ENCODE results near the gene ZMIZ2.
"Not testable (repeated sequence)": the region's sequence is repeated elsewhere in the genome, so short reads cannot be mapped to it uniquely, and the experiment has no call there.

The ZMIZ2 gene, protein sequence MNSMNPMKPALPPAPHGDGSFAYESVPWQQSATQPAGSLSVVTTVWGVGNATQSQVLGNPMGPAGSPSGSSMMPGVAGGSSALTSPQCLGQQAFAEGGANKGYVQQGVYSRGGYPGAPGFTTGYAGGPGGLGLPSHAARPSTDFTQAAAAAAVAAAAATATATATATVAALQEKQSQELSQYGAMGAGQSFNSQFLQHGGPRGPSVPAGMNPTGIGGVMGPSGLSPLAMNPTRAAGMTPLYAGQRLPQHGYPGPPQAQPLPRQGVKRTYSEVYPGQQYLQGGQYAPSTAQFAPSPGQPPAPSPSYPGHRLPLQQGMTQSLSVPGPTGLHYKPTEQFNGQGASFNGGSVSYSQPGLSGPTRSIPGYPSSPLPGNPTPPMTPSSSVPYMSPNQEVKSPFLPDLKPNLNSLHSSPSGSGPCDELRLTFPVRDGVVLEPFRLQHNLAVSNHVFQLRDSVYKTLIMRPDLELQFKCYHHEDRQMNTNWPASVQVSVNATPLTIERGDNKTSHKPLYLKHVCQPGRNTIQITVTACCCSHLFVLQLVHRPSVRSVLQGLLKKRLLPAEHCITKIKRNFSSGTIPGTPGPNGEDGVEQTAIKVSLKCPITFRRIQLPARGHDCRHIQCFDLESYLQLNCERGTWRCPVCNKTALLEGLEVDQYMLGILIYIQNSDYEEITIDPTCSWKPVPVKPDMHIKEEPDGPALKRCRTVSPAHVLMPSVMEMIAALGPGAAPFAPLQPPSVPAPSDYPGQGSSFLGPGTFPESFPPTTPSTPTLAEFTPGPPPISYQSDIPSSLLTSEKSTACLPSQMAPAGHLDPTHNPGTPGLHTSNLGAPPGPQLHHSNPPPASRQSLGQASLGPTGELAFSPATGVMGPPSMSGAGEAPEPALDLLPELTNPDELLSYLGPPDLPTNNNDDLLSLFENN

GRCh38 chr7:44748045-44748947, at the start of gene ZMIZ2:
Gene ZMIZ2 (plus strand): TSS chr7:44748847. CDS start chr7:44756250, 7,403 bp downstream.
- peak; percentile 90 to 92 for DNase-seq (ENCODE audit: low read depth in 2 of 2)

GRCh38 chr7:44699598-44699997, 49.0 kb upstream of the ZMIZ2 start:
- DNase-seq (ENCODE audit: low read depth in 2 of 2): not testable (repeated sequence)

GRCh38 chr7:44700322-44700721, 48.3 kb upstream of the ZMIZ2 start:
- DNase-seq (ENCODE audit: low read depth in 2 of 2): no peak

DNA sequence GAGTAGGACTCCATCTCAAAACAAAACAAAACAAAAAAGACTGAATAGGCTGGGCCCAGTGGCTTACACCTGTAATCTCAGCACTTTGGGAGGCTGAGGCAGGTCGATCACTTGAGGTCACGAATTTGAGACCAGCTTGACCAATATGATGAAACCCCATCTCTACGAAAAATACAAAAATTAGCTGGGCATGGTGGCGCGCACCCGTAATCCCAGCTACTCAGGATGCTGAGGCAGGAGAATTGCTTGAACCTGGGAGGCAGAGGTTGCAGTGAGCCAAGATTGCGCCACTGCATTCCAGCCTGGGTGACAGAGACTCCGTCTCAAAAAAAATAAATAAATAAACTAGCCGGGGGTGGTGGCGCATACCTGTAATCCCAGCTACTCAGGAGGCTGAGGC, 45.3 kb upstream of the ZMIZ2 start:
- not testable (repeated sequence) for DNase-seq (ENCODE audit: low read depth in 2 of 2)

- DNase-seq (ENCODE audit: low read depth in 2 of 2): no peak
These were observed 44.7 kb upstream of the ZMIZ2 start for GRCh38 chr7:44703921-44704320.

DNA sequence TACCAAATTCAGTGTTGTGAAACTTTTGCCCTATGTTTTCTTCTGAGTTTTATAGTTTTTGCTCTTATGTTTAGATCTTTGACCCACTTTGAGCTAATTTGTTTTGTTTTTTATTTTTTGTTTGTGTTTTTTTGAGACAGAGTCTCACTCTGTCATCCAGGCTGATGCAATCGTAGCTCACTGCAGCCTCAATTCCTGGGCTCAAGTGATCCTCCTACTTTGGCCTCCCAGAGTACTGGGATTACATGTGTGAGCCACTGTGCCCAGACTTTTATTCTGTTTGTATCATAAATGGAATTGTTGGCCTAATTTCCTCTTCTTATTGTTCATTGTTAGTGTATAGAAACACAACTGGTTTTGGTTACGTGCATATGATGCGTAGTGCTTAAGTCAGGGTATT, 43.2 kb upstream of the ZMIZ2 start:
- DNase-seq (ENCODE audit: low read depth in 2 of 2): no peak

GRCh38 chr7:44706788-44707557, 41.7 kb upstream of the ZMIZ2 start:
- no peak for DNase-seq (ENCODE audit: low read depth in 2 of 2)

GRCh38 chr7:44707558-44708230, 41.0 kb upstream of the ZMIZ2 start:
- no peak for DNase-seq (ENCODE audit: low read depth in 2 of 2)

DNA sequence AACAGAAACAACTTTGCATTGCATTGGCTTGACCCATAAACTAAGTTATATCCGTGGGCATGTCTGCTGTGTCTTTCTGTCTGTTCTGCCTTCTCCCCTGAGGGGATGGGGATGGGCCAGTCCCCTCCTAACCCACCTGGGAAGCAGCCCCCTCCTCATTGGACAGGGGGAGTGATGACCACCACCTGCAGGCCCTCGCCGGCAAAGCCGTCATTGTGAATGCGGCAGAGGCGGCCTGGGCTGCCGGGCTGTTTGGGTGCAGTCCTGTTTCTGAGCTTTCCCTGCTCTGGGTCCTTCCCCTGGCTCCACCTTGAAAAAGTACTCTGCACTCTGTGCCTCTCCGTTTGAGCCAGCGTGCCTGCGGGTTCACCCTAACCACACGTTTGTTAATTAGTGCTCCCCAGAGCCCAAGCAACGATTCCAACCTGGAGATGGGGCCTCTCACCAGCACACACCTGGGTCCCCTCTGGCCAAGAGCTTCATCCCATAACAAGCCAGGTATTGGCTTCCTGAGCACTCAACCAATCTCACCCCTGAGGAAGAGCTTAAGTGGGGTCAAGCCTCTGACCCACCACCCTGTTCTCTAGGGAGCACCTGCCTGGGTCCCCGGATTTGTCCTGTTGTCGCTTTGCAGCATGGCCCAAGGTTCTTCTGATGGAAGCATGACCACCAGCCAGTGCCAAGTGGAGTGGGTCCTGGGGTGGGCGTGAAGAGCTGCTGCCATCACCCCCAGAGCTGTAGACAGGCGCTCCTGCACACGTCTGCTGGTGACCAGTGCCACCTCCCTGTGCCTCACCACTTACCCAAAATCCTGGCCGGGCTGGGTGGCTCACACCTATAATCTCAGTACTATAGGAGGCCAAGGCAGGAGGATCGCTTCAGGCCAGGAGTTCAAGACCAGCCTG, 39.4 kb upstream of the ZMIZ2 start:
- DNase-seq (ENCODE audit: low read depth in 2 of 2): no peak

DNA sequence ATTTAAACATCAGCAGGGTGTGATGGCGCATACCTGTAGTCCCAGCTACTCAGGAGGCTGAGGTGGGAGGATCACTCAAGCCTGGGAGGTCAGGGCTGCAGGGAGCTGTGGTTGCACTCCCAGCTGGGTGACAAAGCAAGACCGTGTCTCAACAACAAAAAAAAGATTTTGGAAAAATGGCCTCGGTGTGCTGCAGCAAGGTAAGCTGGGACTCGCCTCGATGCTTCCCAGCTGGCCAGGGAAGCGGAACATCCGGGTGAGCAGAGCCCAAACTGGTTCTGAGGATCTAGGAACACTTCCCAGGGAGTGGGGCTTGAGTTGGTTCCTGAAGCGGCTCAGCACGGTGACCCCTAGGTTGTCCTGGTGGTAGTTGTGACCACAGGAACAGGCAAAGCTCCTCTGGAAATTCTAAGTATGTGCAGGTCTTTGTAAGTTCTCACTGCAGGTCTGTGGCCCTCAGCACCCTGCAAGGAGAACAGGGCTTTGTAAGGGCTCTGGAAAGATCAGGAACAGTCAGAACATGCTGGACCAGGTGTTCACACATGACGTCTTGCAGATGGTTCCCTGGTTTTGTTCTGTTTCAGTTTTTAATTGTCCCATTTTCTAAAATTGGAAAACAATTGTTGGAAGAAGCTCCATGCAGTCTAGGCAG, 38.6 kb upstream of the ZMIZ2 start:
- DNase-seq (ENCODE audit: low read depth in 2 of 2): no peak

GRCh38 chr7:44711528-44711927, 37.1 kb upstream of the ZMIZ2 start:
- DNase-seq (ENCODE audit: low read depth in 2 of 2): no peak

GRCh38 chr7:44712012-44712411, 36.6 kb upstream of the ZMIZ2 start:
- no peak for DNase-seq (ENCODE audit: low read depth in 2 of 2)

DNA sequence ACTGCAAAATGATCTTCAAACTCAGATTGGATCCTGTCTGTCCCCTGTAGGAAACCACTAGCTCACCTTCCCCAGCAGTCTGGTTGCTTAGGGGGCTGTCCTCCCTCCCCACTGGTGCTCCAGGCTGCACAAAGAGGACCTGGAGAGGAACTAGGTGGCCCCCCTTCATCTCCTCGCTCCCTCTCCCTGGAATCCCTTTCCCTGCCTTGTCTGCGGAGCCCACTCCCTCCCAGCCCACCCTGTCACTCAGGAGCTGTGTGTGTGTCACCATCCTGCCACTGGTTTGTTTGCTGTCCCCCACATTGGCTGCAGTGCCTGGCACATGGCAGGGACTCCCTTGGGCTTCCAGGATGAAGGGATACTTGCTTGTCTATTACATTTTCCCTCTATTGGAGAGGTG, 35.5 kb upstream of the ZMIZ2 start:
- DNase-seq (ENCODE audit: low read depth in 2 of 2): no peak

- DNase-seq (ENCODE audit: low read depth in 2 of 2): no peak
These were observed 34.8 kb upstream of the ZMIZ2 start for GRCh38 chr7:44713680-44714335.

- no peak for DNase-seq (ENCODE audit: low read depth in 2 of 2)
These were observed 32.4 kb upstream of the ZMIZ2 start for GRCh38 chr7:44716205-44716604.

DNA sequence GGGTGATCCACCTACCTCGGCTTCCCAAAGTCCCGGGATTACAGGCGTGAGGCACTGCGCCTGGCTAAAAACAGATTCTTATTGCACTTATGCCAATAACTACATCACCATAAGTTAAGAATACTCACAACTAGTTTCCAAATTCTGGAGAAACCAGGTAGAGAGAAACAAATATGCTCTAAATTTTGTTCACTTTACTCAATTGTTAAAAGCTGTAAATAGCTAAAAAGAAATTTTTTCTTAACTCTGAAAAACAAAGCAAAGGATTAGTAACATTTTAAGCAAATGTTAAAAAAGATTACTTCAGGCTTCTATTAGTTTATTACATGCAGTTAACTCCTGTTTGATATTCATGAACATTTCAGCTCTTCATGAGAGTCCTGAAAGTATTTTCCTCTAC, 28.3 kb upstream of the ZMIZ2 start:
- no peak for DNase-seq (ENCODE audit: low read depth in 2 of 2)

DNA sequence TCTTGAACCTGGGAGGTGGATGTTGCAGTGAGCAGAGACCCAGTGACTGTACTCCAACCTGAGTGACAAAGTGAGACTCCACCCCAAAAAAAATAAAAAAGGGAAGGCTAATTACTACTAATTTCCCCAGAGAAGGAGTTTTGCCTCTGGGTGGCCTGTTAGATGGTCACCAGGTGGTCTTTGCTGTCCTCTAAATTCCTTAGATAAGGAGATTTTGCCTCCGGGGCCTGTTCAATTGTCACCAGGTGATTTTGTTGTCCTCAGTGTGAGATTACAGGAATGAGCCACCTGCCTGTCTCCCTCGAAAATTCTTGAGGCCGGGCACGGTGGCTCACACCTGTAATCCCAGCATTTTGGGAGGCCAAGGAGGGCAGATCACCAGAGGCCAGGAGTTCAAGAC, 24.4 kb upstream of the ZMIZ2 start:
- no peak for DNase-seq (ENCODE audit: low read depth in 2 of 2)

- DNase-seq (ENCODE audit: low read depth in 2 of 2): not testable (repeated sequence)
These were observed 22.4 kb upstream of the ZMIZ2 start for GRCh38 chr7:44726250-44726649.

Data from stimulated activated CD8-positive, alpha-beta memory T cell treated with anti-CD3 and anti-CD28 coated beads, Interleukin-2, amount 100 ng/mL, for 1 hour (primary cell).